ENCODE measurements around the gene OR56B1. TPM values are rescaled to one million over a fixed set of nuclear protein-coding genes. Genes with fewer than 3 reads are reported as not detected.

Gene OR56B1
- total and polyA plus RNA-seq, 2 of the 8 experiments (the other 6 are each of a cell fraction or from before 2014, with no cell fraction given), result 0.20 TPM; not detected in 1

DNA sequence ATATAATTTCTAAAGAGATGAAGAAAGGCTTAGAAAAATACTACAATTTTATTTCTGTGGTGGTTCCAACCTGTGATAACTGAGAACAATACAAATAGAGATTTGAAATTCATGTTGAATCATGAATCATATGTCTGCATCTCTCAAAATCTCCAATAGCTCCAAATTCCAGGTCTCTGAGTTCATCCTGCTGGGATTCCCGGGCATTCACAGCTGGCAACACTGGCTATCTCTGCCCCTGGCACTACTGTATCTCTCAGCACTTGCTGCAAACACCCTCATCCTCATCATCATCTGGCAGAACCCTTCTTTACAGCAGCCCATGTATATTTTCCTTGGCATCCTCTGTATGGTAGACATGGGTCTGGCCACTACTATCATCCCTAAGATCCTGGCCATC lies at the start of gene OR56B1 (continued):
- TF ChIP-seq, protein P1, sequence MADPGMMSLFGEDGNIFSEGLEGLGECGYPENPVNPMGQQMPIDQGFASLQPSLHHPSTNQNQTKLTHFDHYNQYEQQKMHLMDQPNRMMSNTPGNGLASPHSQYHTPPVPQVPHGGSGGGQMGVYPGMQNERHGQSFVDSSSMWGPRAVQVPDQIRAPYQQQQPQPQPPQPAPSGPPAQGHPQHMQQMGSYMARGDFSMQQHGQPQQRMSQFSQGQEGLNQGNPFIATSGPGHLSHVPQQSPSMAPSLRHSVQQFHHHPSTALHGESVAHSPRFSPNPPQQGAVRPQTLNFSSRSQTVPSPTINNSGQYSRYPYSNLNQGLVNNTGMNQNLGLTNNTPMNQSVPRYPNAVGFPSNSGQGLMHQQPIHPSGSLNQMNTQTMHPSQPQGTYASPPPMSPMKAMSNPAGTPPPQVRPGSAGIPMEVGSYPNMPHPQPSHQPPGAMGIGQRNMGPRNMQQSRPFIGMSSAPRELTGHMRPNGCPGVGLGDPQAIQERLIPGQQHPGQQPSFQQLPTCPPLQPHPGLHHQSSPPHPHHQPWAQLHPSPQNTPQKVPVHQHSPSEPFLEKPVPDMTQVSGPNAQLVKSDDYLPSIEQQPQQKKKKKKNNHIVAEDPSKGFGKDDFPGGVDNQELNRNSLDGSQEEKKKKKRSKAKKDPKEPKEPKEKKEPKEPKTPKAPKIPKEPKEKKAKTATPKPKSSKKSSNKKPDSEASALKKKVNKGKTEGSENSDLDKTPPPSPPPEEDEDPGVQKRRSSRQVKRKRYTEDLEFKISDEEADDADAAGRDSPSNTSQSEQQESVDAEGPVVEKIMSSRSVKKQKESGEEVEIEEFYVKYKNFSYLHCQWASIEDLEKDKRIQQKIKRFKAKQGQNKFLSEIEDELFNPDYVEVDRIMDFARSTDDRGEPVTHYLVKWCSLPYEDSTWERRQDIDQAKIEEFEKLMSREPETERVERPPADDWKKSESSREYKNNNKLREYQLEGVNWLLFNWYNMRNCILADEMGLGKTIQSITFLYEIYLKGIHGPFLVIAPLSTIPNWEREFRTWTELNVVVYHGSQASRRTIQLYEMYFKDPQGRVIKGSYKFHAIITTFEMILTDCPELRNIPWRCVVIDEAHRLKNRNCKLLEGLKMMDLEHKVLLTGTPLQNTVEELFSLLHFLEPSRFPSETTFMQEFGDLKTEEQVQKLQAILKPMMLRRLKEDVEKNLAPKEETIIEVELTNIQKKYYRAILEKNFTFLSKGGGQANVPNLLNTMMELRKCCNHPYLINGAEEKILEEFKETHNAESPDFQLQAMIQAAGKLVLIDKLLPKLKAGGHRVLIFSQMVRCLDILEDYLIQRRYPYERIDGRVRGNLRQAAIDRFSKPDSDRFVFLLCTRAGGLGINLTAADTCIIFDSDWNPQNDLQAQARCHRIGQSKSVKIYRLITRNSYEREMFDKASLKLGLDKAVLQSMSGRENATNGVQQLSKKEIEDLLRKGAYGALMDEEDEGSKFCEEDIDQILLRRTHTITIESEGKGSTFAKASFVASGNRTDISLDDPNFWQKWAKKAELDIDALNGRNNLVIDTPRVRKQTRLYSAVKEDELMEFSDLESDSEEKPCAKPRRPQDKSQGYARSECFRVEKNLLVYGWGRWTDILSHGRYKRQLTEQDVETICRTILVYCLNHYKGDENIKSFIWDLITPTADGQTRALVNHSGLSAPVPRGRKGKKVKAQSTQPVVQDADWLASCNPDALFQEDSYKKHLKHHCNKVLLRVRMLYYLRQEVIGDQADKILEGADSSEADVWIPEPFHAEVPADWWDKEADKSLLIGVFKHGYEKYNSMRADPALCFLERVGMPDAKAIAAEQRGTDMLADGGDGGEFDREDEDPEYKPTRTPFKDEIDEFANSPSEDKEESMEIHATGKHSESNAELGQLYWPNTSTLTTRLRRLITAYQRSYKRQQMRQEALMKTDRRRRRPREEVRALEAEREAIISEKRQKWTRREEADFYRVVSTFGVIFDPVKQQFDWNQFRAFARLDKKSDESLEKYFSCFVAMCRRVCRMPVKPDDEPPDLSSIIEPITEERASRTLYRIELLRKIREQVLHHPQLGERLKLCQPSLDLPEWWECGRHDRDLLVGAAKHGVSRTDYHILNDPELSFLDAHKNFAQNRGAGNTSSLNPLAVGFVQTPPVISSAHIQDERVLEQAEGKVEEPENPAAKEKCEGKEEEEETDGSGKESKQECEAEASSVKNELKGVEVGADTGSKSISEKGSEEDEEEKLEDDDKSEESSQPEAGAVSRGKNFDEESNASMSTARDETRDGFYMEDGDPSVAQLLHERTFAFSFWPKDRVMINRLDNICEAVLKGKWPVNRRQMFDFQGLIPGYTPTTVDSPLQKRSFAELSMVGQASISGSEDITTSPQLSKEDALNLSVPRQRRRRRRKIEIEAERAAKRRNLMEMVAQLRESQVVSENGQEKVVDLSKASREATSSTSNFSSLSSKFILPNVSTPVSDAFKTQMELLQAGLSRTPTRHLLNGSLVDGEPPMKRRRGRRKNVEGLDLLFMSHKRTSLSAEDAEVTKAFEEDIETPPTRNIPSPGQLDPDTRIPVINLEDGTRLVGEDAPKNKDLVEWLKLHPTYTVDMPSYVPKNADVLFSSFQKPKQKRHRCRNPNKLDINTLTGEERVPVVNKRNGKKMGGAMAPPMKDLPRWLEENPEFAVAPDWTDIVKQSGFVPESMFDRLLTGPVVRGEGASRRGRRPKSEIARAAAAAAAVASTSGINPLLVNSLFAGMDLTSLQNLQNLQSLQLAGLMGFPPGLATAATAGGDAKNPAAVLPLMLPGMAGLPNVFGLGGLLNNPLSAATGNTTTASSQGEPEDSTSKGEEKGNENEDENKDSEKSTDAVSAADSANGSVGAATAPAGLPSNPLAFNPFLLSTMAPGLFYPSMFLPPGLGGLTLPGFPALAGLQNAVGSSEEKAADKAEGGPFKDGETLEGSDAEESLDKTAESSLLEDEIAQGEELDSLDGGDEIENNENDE (IDR thresholded peaks at IDR 0.05; ENCODE audit: insufficient replicate concordance, low read length), result no peak
- no peak for TF ChIP-seq SUZ12 (IDR thresholded peaks at IDR 0.05; ENCODE audit: low read length)
- TF ChIP-seq, protein P2, sequence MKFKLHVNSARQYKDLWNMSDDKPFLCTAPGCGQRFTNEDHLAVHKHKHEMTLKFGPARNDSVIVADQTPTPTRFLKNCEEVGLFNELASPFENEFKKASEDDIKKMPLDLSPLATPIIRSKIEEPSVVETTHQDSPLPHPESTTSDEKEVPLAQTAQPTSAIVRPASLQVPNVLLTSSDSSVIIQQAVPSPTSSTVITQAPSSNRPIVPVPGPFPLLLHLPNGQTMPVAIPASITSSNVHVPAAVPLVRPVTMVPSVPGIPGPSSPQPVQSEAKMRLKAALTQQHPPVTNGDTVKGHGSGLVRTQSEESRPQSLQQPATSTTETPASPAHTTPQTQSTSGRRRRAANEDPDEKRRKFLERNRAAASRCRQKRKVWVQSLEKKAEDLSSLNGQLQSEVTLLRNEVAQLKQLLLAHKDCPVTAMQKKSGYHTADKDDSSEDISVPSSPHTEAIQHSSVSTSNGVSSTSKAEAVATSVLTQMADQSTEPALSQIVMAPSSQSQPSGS (IDR thresholded peaks at IDR 0.05; ENCODE audit: low read length), result no peak
- no peak for TF ChIP-seq TAF7 (optimal IDR thresholded peaks at IDR 0.05; ENCODE audit: borderline replicate concordance, low read depth, low read length)
- no peak for TF ChIP-seq GABPA (IDR thresholded peaks at IDR 0.05; ENCODE audit: borderline replicate concordance, insufficient read depth, low read length)
- TF ChIP-seq, protein P3, sequence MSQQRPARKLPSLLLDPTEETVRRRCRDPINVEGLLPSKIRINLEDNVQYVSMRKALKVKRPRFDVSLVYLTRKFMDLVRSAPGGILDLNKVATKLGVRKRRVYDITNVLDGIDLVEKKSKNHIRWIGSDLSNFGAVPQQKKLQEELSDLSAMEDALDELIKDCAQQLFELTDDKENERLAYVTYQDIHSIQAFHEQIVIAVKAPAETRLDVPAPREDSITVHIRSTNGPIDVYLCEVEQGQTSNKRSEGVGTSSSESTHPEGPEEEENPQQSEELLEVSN (IDR thresholded peaks at IDR 0.05), result no peak
- no peak for TF ChIP-seq HDAC2 (IDR thresholded peaks at IDR 0.05; ENCODE audit: borderline replicate concordance in 1 of 2, low read depth in 2 of 2, low read length in 2 of 2)

All from H1 (cell line).